Measurements from ENCODE around the gene ZNF750. TPM values are rescaled to one million over a fixed set of nuclear protein-coding genes. Genes with fewer than 3 reads are reported as not detected.

Gene ZNF750
- total RNA-seq, 2 experiments from 2014 or later = not detected

DNA sequence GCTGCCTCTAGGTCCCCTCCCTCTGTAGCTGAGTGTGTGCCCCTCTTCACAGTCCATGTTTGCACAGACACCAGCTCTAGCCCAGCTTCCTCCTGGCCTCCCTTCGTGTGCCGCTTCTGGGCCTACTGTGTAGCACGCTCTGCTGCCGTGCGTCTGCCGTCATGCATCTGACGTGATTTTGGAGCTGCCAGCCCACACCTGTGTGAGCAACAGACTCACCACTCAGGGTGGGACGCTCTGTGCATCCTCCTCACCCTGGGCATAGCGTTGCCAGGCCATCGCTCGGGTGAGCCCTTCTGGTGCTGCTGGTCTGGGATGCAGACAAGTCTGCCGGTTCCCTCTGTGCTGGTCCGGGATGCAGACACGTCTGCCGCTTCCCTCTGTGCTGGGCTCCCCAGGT is 39.4 kb upstream of the ZNF750 start:
- no peak overlapping the region for H3K27ac Mint-ChIP-seq

DNA sequence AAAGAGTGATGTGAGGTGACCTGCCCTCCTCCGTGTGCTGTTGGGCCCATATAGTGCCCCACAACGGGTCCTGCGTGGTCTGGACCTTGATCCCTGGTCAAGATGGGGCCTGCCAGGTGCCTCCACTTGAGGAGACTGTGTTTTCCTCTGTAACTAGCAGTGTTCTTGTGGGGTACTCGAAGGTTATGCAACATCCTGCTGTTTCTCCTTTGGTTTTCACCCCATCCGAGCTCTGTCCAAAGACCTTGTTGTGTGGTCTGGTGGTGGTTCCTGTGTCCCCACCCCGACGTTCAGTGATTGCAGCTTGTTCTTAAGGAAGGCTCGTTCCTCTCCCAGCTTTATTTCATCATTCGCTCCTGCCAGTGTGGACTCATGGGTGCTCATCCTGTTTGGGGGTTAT is 38.7 kb upstream of the ZNF750 start:
- Mint-ChIP-seq H3K36me3 (peaks cover 13% of the 10 kb centered on the region), H3K4me3 (no peak overlapping the region), H3K27me3 (no peaks in the 10 kb centered on the region), H3K27ac (no peak overlapping the region), H3K9me3 (ENCODE audit: low read depth) (no peaks in the 10 kb centered on the region), H3K4me1 (peaks cover 57% of the 10 kb centered on the region)
- CTCF ChIA-PET = interaction anchor here (0.9 kb wide), 1 partner anchor 97 kb away, joined by 3 read pairs; no protein-coding TSS in a partner anchor
- DNase-seq (no peak), ATAC-seq (no peak)

More for the DNA sequence above, 39.4 kb upstream of the ZNF750 start:
- Mint-ChIP-seq H3K27me3 (no peaks in the 10 kb centered on the region), H3K4me1 (peaks cover 64% of the 10 kb centered on the region), H3K36me3 (peaks cover 13% of the 10 kb centered on the region), H3K9me3 (ENCODE audit: low read depth) (no peaks in the 10 kb centered on the region), H3K4me3 (no peak overlapping the region)
- no peak for DNase-seq
- CTCF ChIA-PET = interaction anchor here (0.9 kb wide), 1 partner anchor 97 kb away, joined by 3 read pairs; no protein-coding TSS in a partner anchor
- no peak for ATAC-seq

DNA sequence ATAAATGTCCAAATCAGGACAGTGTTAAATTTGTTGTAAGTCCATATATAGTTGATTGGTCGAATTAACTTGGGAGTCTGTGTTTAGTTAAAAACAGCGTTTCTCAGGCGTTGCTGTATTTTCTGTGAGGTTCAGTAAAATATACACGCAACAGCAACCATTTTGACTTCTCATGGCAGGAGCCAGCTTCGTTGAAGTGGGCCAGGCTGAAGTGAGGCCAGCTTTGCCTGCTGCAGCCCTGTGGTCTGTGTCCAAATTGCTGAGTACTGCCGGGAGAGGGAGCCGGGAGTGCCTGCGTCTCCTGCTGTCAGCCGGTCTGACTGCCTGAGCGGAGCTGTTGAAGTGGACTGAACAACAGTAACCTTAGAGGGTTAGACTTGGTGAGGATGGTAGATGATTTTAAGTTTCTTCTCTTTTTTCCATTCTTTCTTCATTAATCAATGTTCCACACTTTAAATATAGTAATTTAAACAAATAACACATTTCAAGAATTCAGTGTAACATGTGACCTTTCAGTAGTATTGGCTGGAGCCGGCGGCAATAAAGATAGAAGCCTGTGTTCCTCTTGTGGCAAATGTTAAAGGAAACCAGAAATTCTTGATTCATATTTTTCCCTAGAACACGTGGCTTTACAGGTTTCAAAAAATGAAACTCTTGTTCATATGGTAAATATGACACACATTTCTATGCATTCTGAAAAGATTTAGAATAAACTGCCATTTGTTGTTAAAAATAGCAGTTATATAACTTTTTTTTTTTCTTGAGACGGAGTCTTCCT is 37.0 kb upstream of the ZNF750 start:
- H3K36me3 Mint-ChIP-seq = peaks cover 10% of the 10 kb centered on the region
- no peak for ATAC-seq

DNA sequence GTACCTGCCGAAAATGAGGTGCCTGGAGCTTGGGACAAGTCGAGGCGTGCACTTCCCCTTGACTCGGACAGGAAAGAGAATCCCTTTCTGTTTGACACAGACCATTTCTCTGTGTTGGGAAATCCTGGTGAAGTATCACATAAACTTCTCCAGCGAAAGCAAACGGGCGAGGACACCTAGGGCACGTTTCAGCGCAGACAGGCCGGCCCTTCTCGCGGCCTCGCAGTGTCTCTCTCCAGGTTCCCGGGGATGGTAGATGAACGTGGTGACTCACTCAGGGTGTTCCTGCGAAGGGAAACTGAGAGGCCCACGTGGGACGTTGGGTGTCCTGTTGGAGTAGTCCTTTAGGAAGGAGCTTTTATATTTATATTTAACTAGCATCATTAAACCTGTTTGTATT is 36.3 kb upstream of the ZNF750 start:
- H3K27ac Mint-ChIP-seq = no peak overlapping the region

More for the DNA sequence above, 37.0 kb upstream of the ZNF750 start:
- H3K4me1 Mint-ChIP-seq = peaks cover 41% of the 10 kb centered on the region
- H3K4me3 Mint-ChIP-seq = no peak overlapping the region
- no peak overlapping the region for H3K27ac Mint-ChIP-seq
- CTCF ChIA-PET = interaction anchor here (0.7 to 3.4 kb wide), 5 partner anchors 8 to 16 kb away, joined by 3 to 12 read pairs (median 4); no protein-coding TSS in a partner anchor
- no peak for DNase-seq
- no peaks in the 10 kb centered on the region for H3K27me3 Mint-ChIP-seq
- no peaks in the 10 kb centered on the region for H3K9me3 Mint-ChIP-seq (ENCODE audit: low read depth)

DNA sequence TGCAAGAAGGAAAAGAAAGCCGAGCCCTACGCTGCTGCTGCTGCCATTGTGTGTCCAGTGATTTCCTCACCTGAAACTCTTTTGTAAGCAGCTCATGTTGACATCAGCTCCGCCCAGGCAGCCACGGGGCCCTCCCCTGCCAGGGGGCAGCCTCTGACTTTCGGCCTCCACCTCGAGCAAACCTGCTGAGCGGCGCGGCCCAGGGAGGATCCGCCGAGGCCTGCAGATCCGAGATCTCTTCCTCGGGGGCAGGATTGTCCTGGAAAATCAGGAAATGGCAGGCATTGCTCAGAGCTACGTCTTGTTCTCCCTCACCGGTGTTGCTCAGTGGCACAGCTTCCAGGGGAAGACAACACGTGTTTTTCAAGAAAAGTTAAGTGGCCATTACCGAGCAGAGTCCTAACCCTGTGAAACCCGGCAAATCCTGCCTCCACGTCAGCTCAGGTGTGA is 35.6 kb upstream of the ZNF750 start:
- no peak for ATAC-seq
- no peak for DNase-seq
- no peak overlapping the region for H3K27ac Mint-ChIP-seq
- H3K4me3 Mint-ChIP-seq = no peak overlapping the region
- H3K4me1 Mint-ChIP-seq = peaks cover 43% of the 10 kb centered on the region
- H3K36me3 Mint-ChIP-seq = peaks cover 17% of the 10 kb centered on the region
- H3K9me3 Mint-ChIP-seq (ENCODE audit: low read depth) = no peaks in the 10 kb centered on the region
- no peaks in the 10 kb centered on the region for H3K27me3 Mint-ChIP-seq
- CTCF ChIA-PET = interaction anchor here (1.1 to 3.4 kb wide), 5 partner anchors 10 to 93 kb away, joined by 3 to 12 read pairs (median 4); no protein-coding TSS in a partner anchor

More for the DNA sequence above, 36.3 kb upstream of the ZNF750 start:
- H3K27me3 Mint-ChIP-seq = no peaks in the 10 kb centered on the region
- peaks cover 40% of the 10 kb centered on the region for H3K4me1 Mint-ChIP-seq
- no peak overlapping the region for H3K4me3 Mint-ChIP-seq
- no peak for ATAC-seq
- CTCF ChIA-PET = interaction anchor here (0.7 to 3.4 kb wide), 7 partner anchors 9 to 94 kb away, joined by 3 to 12 read pairs (median 4); no protein-coding TSS in a partner anchor
- peaks cover 12% of the 10 kb centered on the region for H3K36me3 Mint-ChIP-seq
- H3K9me3 Mint-ChIP-seq (ENCODE audit: low read depth) = no peaks in the 10 kb centered on the region
- no peak for DNase-seq

DNA sequence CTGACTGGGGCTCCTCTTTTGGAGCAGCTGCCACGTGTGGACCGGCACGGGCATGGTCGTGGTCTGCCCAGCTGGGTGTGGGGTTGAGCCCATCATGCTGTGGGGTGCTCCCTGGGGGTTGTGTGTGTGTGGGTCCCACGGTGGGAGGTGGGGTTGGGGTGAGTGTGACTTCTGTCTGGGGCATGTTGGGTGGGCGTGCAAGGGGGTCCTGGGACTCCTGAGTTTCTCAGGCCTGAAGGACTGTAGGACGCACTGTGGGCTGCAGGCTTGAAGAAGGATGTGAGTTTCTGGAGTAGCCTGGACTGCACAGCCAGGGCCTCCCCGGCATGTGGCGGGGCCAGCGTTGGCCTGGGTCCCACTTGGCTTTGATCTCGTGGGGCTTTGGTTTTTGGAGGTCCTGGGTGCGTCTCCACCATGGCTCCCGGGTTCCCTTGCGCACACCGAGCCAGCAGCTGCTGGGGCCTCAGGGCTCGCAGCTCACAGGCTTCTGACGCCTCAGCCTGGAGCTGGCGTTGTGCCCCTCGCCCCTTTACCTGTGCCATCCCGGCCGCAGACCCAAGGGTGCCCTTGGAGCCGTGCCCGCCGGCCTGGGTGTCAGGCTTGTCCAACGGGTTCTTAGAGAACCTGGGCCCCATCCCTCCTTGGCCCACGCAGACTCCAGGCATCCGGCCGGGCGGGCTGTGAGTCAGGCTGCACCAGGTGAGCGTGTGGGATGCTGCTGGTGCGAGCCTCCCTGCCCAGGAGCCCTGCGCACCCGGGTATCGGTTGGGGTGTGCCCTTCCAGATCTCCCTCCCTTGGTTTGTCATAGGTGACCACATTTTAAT is 34.4 kb upstream of the ZNF750 start:
- Mint-ChIP-seq H3K4me1 (peaks cover 42% of the 10 kb centered on the region), H3K36me3 (peaks cover 19% of the 10 kb centered on the region)
- DNase-seq = no peak

DNA sequence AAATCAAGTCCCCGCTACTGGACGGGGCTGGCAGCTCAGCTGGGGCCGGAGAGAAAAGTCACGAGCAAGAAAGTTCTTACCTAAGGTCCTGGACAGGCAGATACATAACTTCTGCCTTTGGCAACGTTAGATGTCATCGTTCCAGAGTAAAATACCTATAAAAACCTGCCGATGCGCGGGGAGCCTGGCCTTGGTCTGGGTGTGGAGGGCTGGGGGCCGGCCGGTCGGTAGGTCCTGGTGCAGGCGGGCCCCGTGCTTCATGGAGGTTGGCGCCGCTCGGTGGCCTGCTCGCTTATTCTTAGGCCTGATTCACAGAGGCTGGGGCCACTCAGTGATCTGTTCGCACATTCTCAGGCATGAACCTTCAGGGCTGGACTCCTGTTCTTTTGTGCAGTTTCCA is 33.7 kb upstream of the ZNF750 start:
- H3K4me3 Mint-ChIP-seq = no peak overlapping the region
- no peak overlapping the region for H3K27ac Mint-ChIP-seq
- ATAC-seq (no peak), DNase-seq (no peak)
- CTCF ChIA-PET = no interaction called here
- H3K27me3 Mint-ChIP-seq = no peaks in the 10 kb centered on the region
- H3K4me1 Mint-ChIP-seq = peaks cover 37% of the 10 kb centered on the region
- peaks cover 16% of the 10 kb centered on the region for H3K36me3 Mint-ChIP-seq
- no peaks in the 10 kb centered on the region for H3K9me3 Mint-ChIP-seq (ENCODE audit: low read depth)

More for the DNA sequence above, 34.4 kb upstream of the ZNF750 start:
- CTCF ChIA-PET = interaction anchor here (3.4 kb wide), 1 partner anchor 11 kb away, joined by 12 read pairs; no protein-coding TSS in a partner anchor
- Mint-ChIP-seq H3K27me3 (no peaks in the 10 kb centered on the region), H3K27ac (no peak overlapping the region), H3K9me3 (ENCODE audit: low read depth) (no peaks in the 10 kb centered on the region), H3K4me3 (no peak overlapping the region)
- no peak for ATAC-seq

DNA sequence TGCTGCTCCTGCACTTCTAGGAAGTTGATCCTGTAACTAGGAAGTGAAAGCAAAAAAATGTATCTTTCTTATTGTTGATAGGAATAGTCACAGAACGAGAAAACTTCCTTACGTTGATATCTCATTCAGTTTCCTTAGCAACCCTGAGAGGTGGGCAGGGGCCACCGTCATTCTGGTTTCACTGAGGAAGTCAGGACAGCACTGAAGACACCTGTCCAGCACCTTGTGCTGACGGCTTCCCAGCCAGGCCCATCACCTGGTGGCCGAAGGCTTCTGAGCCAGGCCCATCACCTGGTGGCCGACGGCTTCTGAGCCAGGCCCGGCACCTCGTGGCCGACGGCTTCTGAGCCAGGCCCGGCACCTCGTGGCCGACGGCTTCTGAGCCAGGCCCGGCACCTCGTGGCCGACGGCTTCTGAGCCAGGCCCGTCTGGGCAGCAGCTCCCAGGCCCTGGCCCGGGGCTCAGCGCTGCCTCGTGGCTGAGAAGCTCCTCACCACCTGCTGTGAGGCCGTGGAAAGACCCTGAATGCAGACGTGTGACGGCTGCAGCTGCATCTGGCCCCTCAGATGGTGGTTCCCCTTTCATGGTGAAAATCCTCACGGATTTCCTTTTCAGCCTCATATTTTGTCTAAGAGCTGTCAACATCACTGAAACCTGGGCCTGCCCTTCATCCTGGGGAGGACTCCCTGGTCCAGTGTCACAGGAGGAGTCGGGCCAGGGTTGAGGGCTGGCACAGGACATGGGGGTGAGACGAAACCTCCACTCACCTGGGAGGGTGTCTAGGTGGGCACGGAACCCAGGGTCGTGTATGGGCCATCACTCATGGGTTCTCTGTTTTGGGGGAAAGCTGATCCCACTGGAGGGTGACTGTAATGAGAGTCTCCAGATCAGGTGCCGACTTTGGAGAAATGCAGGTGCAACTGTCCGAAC is 33.0 kb upstream of the ZNF750 start:
- Mint-ChIP-seq H3K27me3 (no peaks in the 10 kb centered on the region), H3K36me3 (peaks cover 14% of the 10 kb centered on the region), H3K9me3 (ENCODE audit: low read depth) (no peaks in the 10 kb centered on the region), H3K4me1 (peaks cover 32% of the 10 kb centered on the region), H3K4me3 (no peak overlapping the region), H3K27ac (no peak overlapping the region)
- CTCF ChIA-PET = no interaction called here
- DNase-seq (no peak), ATAC-seq (no peak)

DNA sequence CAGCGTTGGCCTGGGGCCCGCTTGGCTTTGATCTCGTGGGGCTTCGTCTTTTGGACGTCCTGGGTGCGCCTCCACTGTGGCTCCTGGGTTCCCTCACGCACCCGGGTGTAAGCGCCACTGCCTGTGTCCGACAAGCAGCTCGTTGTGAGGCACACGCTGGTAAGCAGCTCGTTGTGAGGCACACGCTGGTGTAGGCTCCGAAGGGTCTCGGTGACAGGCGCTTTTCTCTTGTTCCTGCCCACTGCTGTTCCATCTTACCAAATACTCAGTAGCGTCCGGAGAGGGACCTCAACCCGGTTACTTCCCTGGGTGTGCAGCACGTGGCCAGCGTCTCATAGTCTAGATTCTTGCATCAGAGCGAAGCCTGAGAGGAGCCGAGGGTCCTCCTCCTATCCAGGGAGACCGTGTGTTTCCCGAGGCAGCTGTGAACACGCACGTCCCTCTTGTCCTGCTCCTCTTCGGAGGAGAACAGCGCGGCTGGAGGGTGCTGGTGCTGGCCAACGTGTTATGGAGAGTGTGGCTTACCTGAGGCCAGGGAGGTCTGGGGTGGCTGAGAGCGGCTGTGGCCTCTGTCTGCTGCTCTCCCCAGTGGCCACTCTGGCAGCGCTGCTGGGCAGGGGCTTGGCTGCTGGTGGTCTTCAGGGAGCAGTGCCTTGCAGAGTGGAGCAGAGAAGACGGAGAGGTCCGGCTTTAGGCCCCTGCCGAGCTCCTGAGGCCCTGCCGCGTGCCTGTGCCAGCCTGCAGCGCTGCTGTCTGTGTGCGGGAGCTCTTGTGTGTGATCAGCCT is 32.1 kb upstream of the ZNF750 start:
- Mint-ChIP-seq H3K4me1 (peaks cover 26% of the 10 kb centered on the region), H3K27ac (no peak overlapping the region), H3K27me3 (no peaks in the 10 kb centered on the region), H3K9me3 (ENCODE audit: low read depth) (no peaks in the 10 kb centered on the region), H3K36me3 (peaks cover 14% of the 10 kb centered on the region), H3K4me3 (no peak overlapping the region)
- no peak for ATAC-seq
- no peak for DNase-seq
- CTCF ChIA-PET = interaction anchor here (0.9 to 1.5 kb wide), 4 partner anchors 14 to 90 kb away, joined by 3 to 5 read pairs (median 3); no protein-coding TSS in a partner anchor

DNA sequence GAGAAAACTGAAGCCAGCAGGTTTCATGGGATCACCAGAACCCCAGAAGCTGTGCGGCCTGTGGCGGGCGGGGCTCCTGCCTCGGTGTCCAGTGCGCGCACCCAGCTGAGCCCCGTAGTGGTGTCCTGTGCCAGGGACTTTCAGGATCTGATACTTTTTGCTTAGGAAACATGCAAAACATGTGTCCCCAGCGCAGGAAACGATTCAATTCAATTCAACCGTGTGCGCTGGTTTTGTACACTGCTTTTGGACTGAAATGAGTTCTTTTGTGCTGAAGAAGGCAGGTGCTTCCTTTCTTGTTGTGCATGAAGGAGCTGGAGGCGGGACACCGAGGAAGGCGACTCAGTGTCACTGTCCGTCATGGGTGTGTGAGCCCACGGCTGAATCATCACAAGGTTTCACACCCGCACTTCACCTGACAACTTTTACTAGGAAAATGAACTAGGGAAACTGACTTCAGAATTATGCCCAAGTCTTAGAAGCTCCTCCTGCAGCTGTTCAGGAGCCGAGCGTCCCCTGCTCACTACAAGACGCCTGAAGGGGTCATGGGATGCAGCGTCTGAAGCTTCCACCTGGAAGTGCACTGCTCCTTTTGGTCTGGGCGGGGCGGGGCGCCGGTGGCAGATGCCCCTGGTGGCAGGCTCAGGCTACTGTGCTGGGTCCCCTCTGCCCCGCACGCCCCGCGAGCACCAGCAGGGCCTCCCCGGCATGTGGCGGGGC is 31.4 kb upstream of the ZNF750 start:
- no peak overlapping the region for H3K27ac Mint-ChIP-seq
- H3K4me3 Mint-ChIP-seq = no peak overlapping the region
- no peaks in the 10 kb centered on the region for H3K27me3 Mint-ChIP-seq
- DNase-seq (no peak), ATAC-seq (no peak)
- H3K36me3 Mint-ChIP-seq = peaks cover 14% of the 10 kb centered on the region
- H3K4me1 Mint-ChIP-seq = peaks cover 21% of the 10 kb centered on the region
- no peaks in the 10 kb centered on the region for H3K9me3 Mint-ChIP-seq (ENCODE audit: low read depth)
- CTCF ChIA-PET = interaction anchor here (0.9 to 1.5 kb wide), 4 partner anchors 14 to 89 kb away, joined by 3 to 5 read pairs (median 3); no protein-coding TSS in a partner anchor

DNA sequence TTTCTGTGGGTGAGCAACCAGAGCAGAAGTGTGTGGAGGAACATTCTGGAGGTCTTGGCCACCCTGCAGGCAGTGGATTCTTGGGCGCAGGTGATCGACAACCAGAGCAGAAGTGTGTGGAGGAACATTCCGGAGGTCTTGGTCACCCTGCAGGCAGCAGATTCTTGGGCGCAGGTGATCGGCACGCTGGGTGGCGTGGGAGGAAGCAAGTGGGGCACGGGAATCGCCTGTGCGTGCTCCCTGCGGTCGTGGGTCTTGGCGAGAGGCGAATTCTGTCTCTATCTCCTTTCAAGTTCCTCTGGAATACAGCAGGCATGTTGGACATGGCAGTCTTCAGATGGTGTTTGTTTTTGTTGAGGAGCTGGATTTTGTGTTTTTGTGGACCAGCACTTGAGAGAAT is 30.7 kb upstream of the ZNF750 start:
- Mint-ChIP-seq H3K27me3 (no peaks in the 10 kb centered on the region), H3K4me3 (no peak overlapping the region), H3K4me1 (peaks cover 25% of the 10 kb centered on the region), H3K9me3 (ENCODE audit: low read depth) (no peaks in the 10 kb centered on the region), H3K36me3 (peaks cover 12% of the 10 kb centered on the region), H3K27ac (no peak overlapping the region)
- CTCF ChIA-PET = interaction anchor here (1.0 to 1.5 kb wide), 2 partner anchors 15 to 89 kb away, joined by 3 to 5 read pairs; no protein-coding TSS in a partner anchor
- ATAC-seq = no peak
- no peak for DNase-seq
